Vagina (tissue), 2 donors: ENCODE results near the gene SFXN3. TPM values are rescaled to one million over a fixed set of nuclear protein-coding genes. Genes with fewer than 3 reads are reported as not detected.

Experiments used
- DNase-seq, 2 donors: peaks; one replicate each; pipeline ENCODE4 v3.0.0-alpha.2; 2017; ENCODE audit errors: extremely low spot score in 2 of 2
- H3K27ac ChIP-seq: fragments of 200-600 bp; sonication (generic); one replicate; pipeline ENCODE4 v1.5.1; 2019
- H3K27me3 ChIP-seq: fragments of 200-600 bp; sonication (generic); one replicate; pipeline ENCODE4 v1.5.1; 2019
- H3K36me3 ChIP-seq, 2 donors: fragments of 200-600 bp; sonication (generic); one replicate each; pipeline ENCODE4 v1.5.1; 2017 to 2019
- H3K4me1 ChIP-seq: fragments of 200-600 bp; sonication (generic); one replicate; pipeline ENCODE4 v1.5.1; 2019
- H3K4me3 ChIP-seq, 2 donors: fragments of 200-600 bp; sonication (generic); 1 replicate in 1 of 2; 2 replicates in 1 of 2; pipeline ENCODE4 v1.5.1; 2016 to 2019
- H3K9me3 ChIP-seq: fragments of 200-600 bp; sonication (generic); one replicate; pipeline ENCODE4 v1.5.1; 2019
- CTCF ChIP-seq, 3 experiments: fragments of 450-650 bp in 2 of 3; fragments of 200-600 bp in 1 of 3; sonication (generic) in 1 of 3; IDR thresholded peaks; one replicate each; pipeline ENCODE4 v1.5.1; 2017 to 2019; ENCODE audit warnings: antibody characterized with exemption in 3 of 3, mild to moderate bottlenecking in 2 of 3, moderate library complexity in 2 of 3
- POLR2A ChIP-seq, 2 donors: fragments of 450-650 bp; IDR thresholded peaks; one replicate each; pipeline ENCODE4 v1.6.1; 2017; ENCODE audit warnings: antibody characterized with exemption in 2 of 2, mild to moderate bottlenecking in 2 of 2, moderate library complexity in 2 of 2
- POLR2AphosphoS5 ChIP-seq, 2 donors: sonication (generic); formaldehyde crosslinking; IDR thresholded peaks; one replicate each; pipeline ENCODE4 v1.9.0; 2017; ENCODE audit warnings: antibody characterized with exemption in 2 of 2, mild to moderate bottlenecking in 2 of 2, low read depth in 1 of 2; ENCODE audit not compliant: insufficient read depth in 1 of 2
- intact Hi-C: fragments of 100-400 bp; cut with DNase I; formaldehyde crosslinking; loops from one replicate; pipeline ENCODE4 v1.15.1; 2023
- total RNA-seq: library from RNA; depleted of rRNA; stranded (reverse); fragments of >200 nt; gene quantifications from one replicate; pipeline ENCODE4 v1.2.3, GENCODE V29; 2016

SFXN3 gene
- total RNA-seq, 1 donor from 2014 or later, result 95.0 TPM

DNA sequence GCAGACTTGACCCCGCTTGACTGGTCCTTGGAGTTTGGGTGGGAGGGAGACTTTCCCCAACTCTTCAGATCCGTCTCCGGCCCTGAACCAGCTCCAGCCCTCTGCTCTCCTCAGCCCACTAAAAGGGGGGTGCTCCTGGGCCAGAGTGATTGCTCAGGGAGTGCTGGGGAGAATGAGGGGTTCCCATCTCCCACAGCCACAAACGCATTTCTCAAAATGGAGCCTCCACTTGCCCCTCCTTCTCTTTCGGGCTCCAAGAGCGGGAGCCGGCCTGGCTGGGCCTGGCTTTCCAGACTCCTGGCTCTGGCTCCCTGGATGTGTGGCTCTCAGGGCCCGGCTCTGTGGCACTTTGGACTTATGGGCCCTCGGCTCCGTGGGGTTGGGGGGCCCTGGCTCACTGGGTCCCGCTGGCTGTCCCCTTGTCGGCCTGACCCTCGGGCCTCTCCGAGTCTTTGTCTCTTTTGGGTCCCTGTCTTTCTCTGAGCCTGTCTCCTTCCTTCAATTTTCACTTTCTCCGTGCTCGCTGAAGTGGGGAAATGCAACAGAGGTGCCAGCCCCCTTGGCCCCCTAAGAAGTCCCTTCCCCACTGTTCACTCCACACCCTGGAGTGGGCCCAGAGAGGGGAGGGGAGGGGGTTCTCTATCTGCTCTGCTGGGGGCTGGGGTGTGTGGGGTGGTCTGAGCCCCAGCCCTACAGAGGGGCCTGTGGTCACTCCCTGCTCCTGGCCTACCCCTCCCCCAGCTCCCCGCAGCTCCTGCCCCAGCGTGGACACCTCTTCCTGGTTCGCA is 30.7 kb upstream of the SFXN3 start:
- peak overlapping the region; percentile 79 to 92 for H3K4me3 ChIP-seq
- no peaks in the 10 kb centered on the region for H3K9me3 ChIP-seq
- peaks cover 0 to 15% of the 10 kb centered on the region in 2 donors for H3K36me3 ChIP-seq
- H3K27me3 ChIP-seq, result no peaks in the 10 kb centered on the region
- H3K4me1 ChIP-seq, result peaks cover 41% of the 10 kb centered on the region
- no peak for DNase-seq
- intact Hi-C loops, result no loop called here
- no peak for TF ChIP-seq CTCF (IDR thresholded peaks at IDR 0.05)
- peak in 1 of 2 donors; percentile 25 for TF ChIP-seq POLR2AphosphoS5 (IDR thresholded peaks at IDR 0.05; ENCODE audit: insufficient read depth in 1 of 2, low read depth in 1 of 2)
- TF ChIP-seq POLR2A (IDR thresholded peaks at IDR 0.05), result no peak
- H3K27ac ChIP-seq, result peak overlapping the region; percentile 100

GRCh38 chr10:101000915-101001658 is 29.9 kb upstream of the SFXN3 start:
- H3K36me3 ChIP-seq, result peaks cover 2 to 22% of the 10 kb centered on the region in 2 donors
- peaks cover 41% of the 10 kb centered on the region for H3K4me1 ChIP-seq
- no peaks in the 10 kb centered on the region for H3K9me3 ChIP-seq
- peak overlapping the region; percentile 79 to 92 for H3K4me3 ChIP-seq
- intact Hi-C loops, result no loop called here
- no peaks in the 10 kb centered on the region for H3K27me3 ChIP-seq
- peak overlapping the region; percentile 100 for H3K27ac ChIP-seq
- TF ChIP-seq CTCF (IDR thresholded peaks at IDR 0.05), result no peak
- peak; percentile 94 to 98 for TF ChIP-seq POLR2AphosphoS5 (IDR thresholded peaks at IDR 0.05; ENCODE audit: insufficient read depth in 1 of 2, low read depth in 1 of 2)
- TF ChIP-seq POLR2A (IDR thresholded peaks at IDR 0.05), result peak in 1 of 2 donors; percentile 85
- peak in 1 of 2 donors; percentile 98 for DNase-seq

DNA sequence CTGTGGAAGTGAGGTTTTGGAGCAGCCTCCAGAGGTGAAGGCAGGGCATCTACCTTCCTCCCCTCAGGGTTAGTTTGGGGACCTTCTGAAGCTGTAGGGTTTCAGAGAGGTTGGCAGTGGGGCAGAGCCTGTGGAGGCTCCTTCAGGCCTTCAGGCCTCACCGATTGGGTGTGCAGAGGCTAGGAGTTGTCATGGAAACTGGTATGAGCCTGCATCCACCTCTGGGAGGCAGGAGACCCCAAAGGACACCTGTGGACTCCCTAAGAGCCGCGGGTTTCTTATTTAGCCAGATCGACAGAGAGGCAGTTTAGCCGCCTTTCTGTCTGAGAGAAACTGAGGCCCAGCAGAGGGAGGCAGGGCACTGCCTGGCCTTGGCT is 29.4 kb upstream of the SFXN3 start:
- H3K9me3 ChIP-seq, result no peaks in the 10 kb centered on the region
- intact Hi-C loops, result no loop called here
- H3K4me1 ChIP-seq, result peaks cover 36% of the 10 kb centered on the region
- H3K36me3 ChIP-seq, result peaks cover 2 to 28% of the 10 kb centered on the region in 2 donors
- peak overlapping the region; percentile 79 to 92 for H3K4me3 ChIP-seq
- TF ChIP-seq CTCF (IDR thresholded peaks at IDR 0.05) (peak in 1 of 3 experiments; percentile 11), POLR2A (IDR thresholded peaks at IDR 0.05) (no peak)
- no peak for DNase-seq
- peak overlapping the region; percentile 100 for H3K27ac ChIP-seq
- no peaks in the 10 kb centered on the region for H3K27me3 ChIP-seq

DNA sequence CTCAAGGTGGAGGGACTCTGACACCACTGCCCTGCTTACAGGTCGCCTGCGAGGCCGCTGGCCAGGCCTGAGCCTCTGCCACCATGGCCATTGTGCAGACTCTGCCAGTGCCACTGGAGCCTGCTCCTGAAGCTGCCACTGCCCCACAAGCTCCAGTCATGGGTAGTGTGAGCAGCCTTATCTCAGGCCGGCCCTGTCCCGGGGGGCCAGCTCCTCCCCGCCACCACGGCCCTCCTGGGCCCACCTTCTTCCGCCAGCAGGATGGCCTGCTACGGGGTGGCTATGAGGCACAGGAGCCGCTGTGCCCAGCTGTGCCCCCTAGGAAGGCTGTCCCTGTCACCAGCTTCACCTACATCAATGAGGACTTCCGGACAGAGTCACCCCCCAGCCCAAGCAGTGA is 28.6 kb upstream of the SFXN3 start:
- no peak overlapping the region for H3K4me3 ChIP-seq
- no peak for DNase-seq
- H3K27ac ChIP-seq, result peak overlapping the region; percentile 100
- peaks cover 2 to 36% of the 10 kb centered on the region in 2 donors for H3K36me3 ChIP-seq
- no peak for TF ChIP-seq CTCF (IDR thresholded peaks at IDR 0.05)
- no peak for TF ChIP-seq POLR2AphosphoS5 (IDR thresholded peaks at IDR 0.05; ENCODE audit: insufficient read depth in 1 of 2, low read depth in 1 of 2)
- TF ChIP-seq POLR2A (IDR thresholded peaks at IDR 0.05), result no peak
- intact Hi-C loops, result no loop called here
- no peaks in the 10 kb centered on the region for H3K9me3 ChIP-seq
- H3K4me1 ChIP-seq, result peaks cover 39% of the 10 kb centered on the region
- H3K27me3 ChIP-seq, result no peaks in the 10 kb centered on the region
